KBM-7 (cell line): ENCODE data around the gene PCNX3.
A peak's percentile ranks its signal among the peaks of the same experiment; 100 is the strongest.
"Not testable (repeated sequence)": the region's sequence is repeated elsewhere in the genome, so short reads cannot be mapped to it uniquely, and the experiment has no call there.

ENCODE experiments used
- DNase-seq: peaks from one replicate; pipeline ENCODE4 v3.0.0-alpha.2; 2015
- in situ Hi-C: fragments of 300-500 bp; cut with MboI; formaldehyde crosslinking; loops from 2 replicates; pipeline ENCODE4 v1.14.3; 2020; ENCODE audit warnings: low sequenced_read_pairs, low pct_unique_long_range_greater_than_20kb, mixed read lengths

Gene PCNX3

GRCh38 chr11:65662799-65663638, 47.4 kb downstream of the PCNX3 start, which contains the start of gene RELA:
Gene RELA (minus strand): TSS chr11:65662916. CDS start chr11:65662832, 84 bp downstream.
- in situ Hi-C loops, result no loop called here
- peak; percentile 90 for DNase-seq

DNA sequence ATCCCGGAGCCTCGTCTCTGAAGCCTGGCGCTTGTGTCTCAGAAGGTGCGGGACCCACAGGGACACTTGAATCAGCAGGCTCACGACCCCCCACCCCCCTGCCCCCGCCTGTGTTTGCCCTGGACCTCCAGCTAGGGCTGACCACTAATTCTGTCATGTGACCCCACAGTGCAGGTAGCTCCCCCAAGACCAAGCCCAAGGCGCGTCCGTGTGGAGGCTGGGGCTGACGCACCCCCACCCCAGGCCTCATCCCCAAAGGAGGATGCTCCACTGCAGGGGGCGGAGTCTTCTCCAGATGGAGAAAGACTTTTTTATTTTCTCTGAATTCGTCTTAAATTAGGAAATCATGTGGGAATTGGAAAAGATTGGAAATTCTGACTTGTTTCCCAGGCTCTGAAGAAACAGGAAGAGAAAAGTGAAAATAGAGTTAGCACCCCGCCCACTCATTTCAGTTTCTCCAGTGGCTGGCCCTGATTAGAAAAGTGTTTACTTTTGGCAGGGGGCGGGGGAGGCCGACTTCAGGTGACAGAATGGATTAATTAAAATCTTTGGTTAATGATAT, 48.1 kb downstream of the PCNX3 start:
- peak; percentile 23 for DNase-seq
- in situ Hi-C loops, result no loop called here

DNA sequence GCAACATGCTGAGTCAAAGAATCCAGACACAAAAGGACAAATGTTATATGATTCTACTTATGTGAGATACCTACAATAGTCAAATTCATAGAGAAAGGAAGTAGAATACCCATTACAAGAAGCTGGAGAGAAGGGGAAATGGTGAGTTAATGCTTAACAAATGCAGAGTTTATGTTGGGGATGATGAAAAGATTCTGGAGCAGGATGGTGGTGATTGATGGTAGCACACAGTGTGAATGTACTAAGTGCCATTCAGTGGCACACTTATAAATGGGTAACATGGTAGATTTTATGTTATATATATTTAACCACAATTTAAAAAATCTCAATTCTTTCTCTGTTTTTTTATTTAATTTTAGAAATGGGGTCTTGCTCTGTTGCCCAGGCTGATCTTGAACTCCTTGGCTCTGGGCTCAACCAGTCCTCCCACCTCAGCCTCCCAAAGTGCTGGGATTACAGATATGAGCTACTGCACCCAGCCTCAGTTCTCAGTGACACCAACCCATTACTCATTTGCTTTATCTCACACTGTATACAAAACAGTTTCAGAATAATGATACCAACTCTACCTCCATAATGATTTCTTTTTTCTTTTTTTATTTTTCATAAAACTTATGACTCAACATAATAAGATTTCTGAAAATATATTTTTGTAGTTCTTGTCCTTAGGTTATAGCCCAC, 56.7 kb downstream of the PCNX3 start:
- in situ Hi-C loops, result no loop called here
- no peak for DNase-seq

DNA sequence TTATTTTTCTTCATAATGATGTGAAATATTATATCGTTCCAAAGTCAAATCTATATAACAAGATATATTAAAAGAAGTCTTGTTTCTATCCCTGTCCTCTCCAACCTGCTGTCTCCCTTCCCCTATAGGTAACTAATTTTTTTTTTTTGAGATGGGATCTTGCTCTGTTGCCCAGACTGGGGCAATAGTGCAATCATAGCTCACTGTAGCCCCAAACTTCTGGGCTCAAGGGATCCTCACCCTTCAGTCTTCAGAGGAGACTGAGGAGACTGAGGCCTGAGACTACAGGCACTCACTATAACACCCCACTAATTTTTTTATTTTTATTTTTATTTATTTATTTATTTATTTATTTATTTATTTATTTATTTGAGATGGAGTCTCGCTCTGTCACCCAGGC, 57.4 kb downstream of the PCNX3 start:
- in situ Hi-C loops, result no loop called here
- no peak for DNase-seq

- DNase-seq, result no peak
- in situ Hi-C loops, result no loop called here
Measured at GRCh38 chr11:65680192-65680743, 64.7 kb downstream of the PCNX3 start.

GRCh38 chr11:65683480-65683879, 67.9 kb downstream of the PCNX3 start:
- in situ Hi-C loops, DNase-seq: not testable (repeated sequence)

DNA sequence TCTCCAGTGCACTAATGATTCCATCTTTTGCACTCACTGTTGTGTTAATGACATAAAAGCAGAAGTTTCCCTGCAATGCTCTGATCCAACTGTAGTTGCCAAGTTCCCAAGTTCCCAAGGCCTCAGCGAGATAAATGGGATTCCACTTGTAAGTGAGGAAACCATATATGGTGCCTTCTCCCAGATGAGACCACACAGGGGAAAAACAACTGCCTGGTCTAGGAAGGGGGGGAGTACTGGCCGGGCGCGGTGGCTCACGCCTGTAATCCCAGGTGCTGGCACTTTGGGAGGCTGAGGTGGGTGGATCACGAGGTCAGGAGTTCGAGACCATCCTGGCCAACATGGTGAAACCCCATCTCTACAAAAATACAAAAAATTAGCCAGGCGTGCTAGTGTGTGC, 70.4 kb downstream of the PCNX3 start:
- no peak for DNase-seq
- in situ Hi-C loops, result no loop called here
